HG03103 (cell line): Measurements from ENCODE around the gene SPART.

Experiments used
- ATAC-seq: cut with Tn5 transposase; IDR thresholded peaks from one replicate; pipeline ENCODE4 v1.9.1; 2021; ENCODE audit warnings: low read depth; ENCODE audit not compliant: unreplicated experiment

SPART gene

GRCh38 chr13:36259361-36260137, 86.6 kb downstream of the SPART start:
- no peak for ATAC-seq

GRCh38 chr13:36258831-36259230, 87.4 kb downstream of the SPART start:
- no peak for ATAC-seq
